OCI-LY1 (cell line): ENCODE data around the gene FHOD3.

Source experiments
- H2AFZ ChIP-seq: fragments of 200-600 bp; sonication (generic), shearing (Covaris generic); 2 replicates; pipeline ENCODE4 v1.6.0; 2014; ENCODE audit warnings: antibody characterized with exemption, mild to moderate bottlenecking, low read length
- H3F3A ChIP-seq: fragments of 200-600 bp; sonication (generic), shearing (Covaris generic); 2 replicates; pipeline ENCODE4 v1.6.0; 2014; ENCODE audit warnings: mild to moderate bottlenecking, antibody characterized with exemption, low read length, moderate library complexity; ENCODE audit not compliant: insufficient read depth
- H3K27ac ChIP-seq: fragments of 200-600 bp; sonication (generic); 2 replicates; pipeline ENCODE4 v1.5.1; 2014; ENCODE audit warnings: low read length, mixed run types, mild to moderate bottlenecking, low read depth; ENCODE audit not compliant: poor library complexity, severe bottlenecking
- H3K27me3 ChIP-seq: fragments of 200-600 bp; sonication (generic); 2 replicates; pipeline ENCODE4 v1.6.0; 2014; ENCODE audit warnings: antibody characterized with exemption, mild to moderate bottlenecking, low read length, moderate library complexity; ENCODE audit not compliant: insufficient read depth
- H3K36me3 ChIP-seq: fragments of 200-600 bp; sonication (generic); 2 replicates; pipeline ENCODE4 v1.6.1; 2014; ENCODE audit warnings: mild to moderate bottlenecking, antibody characterized with exemption, low read length, moderate library complexity, mixed read lengths; ENCODE audit not compliant: insufficient read depth
- H3K4me1 ChIP-seq: fragments of 200-600 bp; sonication (generic); 2 replicates; pipeline ENCODE4 v1.5.1; 2014; ENCODE audit warnings: mild to moderate bottlenecking, low read length, moderate library complexity; ENCODE audit not compliant: insufficient read depth, severe bottlenecking
- H3K4me2 ChIP-seq: fragments of 200-600 bp; sonication (generic), shearing (Covaris generic); 2 replicates; pipeline ENCODE4 v1.6.1; 2014; ENCODE audit warnings: low read length
- H3K4me3 ChIP-seq: fragments of 200-600 bp; sonication (generic); 2 replicates; pipeline ENCODE4 v1.5.1; 2014; ENCODE audit warnings: low read length, low read depth, mild to moderate bottlenecking, mixed read lengths; ENCODE audit not compliant: poor library complexity, severe bottlenecking
- H3K79me2 ChIP-seq: fragments of 200-600 bp; shearing (Covaris generic); 2 replicates; pipeline ENCODE4 v1.6.1; 2016; ENCODE audit warnings: mixed run types, low read length, mixed read lengths; ENCODE audit not compliant: insufficient read depth
- H3K9ac ChIP-seq: fragments of 200-600 bp; sonication (generic), shearing (Covaris generic); 2 replicates; pipeline ENCODE4 v1.6.1; 2014; ENCODE audit warnings: mild to moderate bottlenecking, low read length, mixed read lengths
- H3K9me2 ChIP-seq: fragments of 200-600 bp; sonication (generic), shearing (Covaris generic); 2 replicates; pipeline ENCODE4 v1.6.1; 2014; ENCODE audit warnings: low read depth, mild to moderate bottlenecking, low read length, mixed read lengths
- H3K9me3 ChIP-seq: fragments of 200-600 bp; shearing (Covaris generic); 2 replicates; pipeline ENCODE4 v1.6.1; 2014; ENCODE audit warnings: low read length, mixed read lengths
- H4K20me1 ChIP-seq: fragments of 200-600 bp; sonication (generic), shearing (Covaris generic); 2 replicates; pipeline ENCODE4 v1.6.0; 2016; ENCODE audit warnings: mild to moderate bottlenecking, low read length; ENCODE audit not compliant: insufficient read depth
- CTCF ChIP-seq: fragments of 200-600 bp; sonication (generic), shearing (Covaris generic); IDR thresholded peaks from 2 replicates; pipeline ENCODE4 v1.5.1; 2017; ENCODE audit warnings: mild to moderate bottlenecking, antibody characterized with exemption, low read length, moderate library complexity, mixed read lengths
- EZH2 ChIP-seq: fragments of 200-600 bp; sonication (generic), shearing (Covaris generic); IDR thresholded peaks from 2 replicates; pipeline ENCODE4 v1.8.0; 2017; ENCODE audit warnings: borderline replicate concordance, mixed run types, mild to moderate bottlenecking, antibody characterized with exemption, low read length, moderate library complexity, mixed read lengths

The FHOD3 gene

GRCh38 chr18:36594621-36595020 lies 297.1 kb downstream of the FHOD3 start:
- TF ChIP-seq EZH2 (no peak), CTCF (no peak)

GRCh38 chr18:36595046-36595817 lies 297.7 kb downstream of the FHOD3 start:
- Histone ChIP-seq H3K36me3 (no peaks in the 10 kb centered on the region), H3K9me3 (no peaks in the 10 kb centered on the region), H3F3A (no peaks in the 10 kb centered on the region), H3K9me2 (no peaks in the 10 kb centered on the region), H4K20me1 (no peaks in the 10 kb centered on the region), H3K4me2 (no peak overlapping the region), H3K79me2 (no peaks in the 10 kb centered on the region), H3K4me3 (no peak overlapping the region), H3K27ac (no peak overlapping the region), H3K9ac (no peak overlapping the region), H3K4me1 (no peaks in the 10 kb centered on the region), H2AFZ (no peak overlapping the region), H3K27me3 (no peaks in the 10 kb centered on the region)
- TF ChIP-seq EZH2: no peak
- TF ChIP-seq CTCF: no peak

More at GRCh38 chr18:36594621-36595020, 297.1 kb downstream of the FHOD3 start:
- H3K9me3 ChIP-seq: no peaks in the 10 kb centered on the region
- no peak overlapping the region for H2AFZ ChIP-seq
- H3K9ac ChIP-seq: no peak overlapping the region
- no peak overlapping the region for H3K4me3 ChIP-seq
- H3F3A ChIP-seq: no peaks in the 10 kb centered on the region
- H3K27ac ChIP-seq: no peak overlapping the region
- H4K20me1 ChIP-seq: no peaks in the 10 kb centered on the region
- no peak overlapping the region for H3K4me2 ChIP-seq
- H3K4me1 ChIP-seq: no peaks in the 10 kb centered on the region
- no peaks in the 10 kb centered on the region for H3K9me2 ChIP-seq
- no peaks in the 10 kb centered on the region for H3K79me2 ChIP-seq
- H3K27me3 ChIP-seq: no peaks in the 10 kb centered on the region
- H3K36me3 ChIP-seq: no peaks in the 10 kb centered on the region

- no peak overlapping the region for H2AFZ ChIP-seq
- no peaks in the 10 kb centered on the region for H3K79me2 ChIP-seq
- H4K20me1 ChIP-seq: no peaks in the 10 kb centered on the region
- H3K4me2 ChIP-seq: no peak overlapping the region
- H3K27me3 ChIP-seq: no peaks in the 10 kb centered on the region
- H3K9me2 ChIP-seq: no peaks in the 10 kb centered on the region
- TF ChIP-seq CTCF: no peak
- TF ChIP-seq EZH2: no peak
- H3K27ac ChIP-seq: no peak overlapping the region
- H3K4me1 ChIP-seq: no peaks in the 10 kb centered on the region
- H3F3A ChIP-seq: no peaks in the 10 kb centered on the region
- H3K4me3 ChIP-seq: no peak overlapping the region
- H3K9ac ChIP-seq: no peak overlapping the region
- H3K9me3 ChIP-seq: 0 out of 2 replicates have a peak, but pooled peaks cover 3% of the 10 kb centered on the region
- H3K36me3 ChIP-seq: no peaks in the 10 kb centered on the region
These were observed 298.3 kb downstream of the FHOD3 start for GRCh38 chr18:36595818-36596215.
